ENCODE measurements around the gene BTBD18.

The BTBD18 gene

GRCh38 chr11:57776577-57777210 is 25.1 kb upstream of the BTBD18 start:
- POLR2A ChIA-PET, result interaction anchor here (0.5 kb wide), 1 partner anchor 74 kb away, joined by 6 read pairs; no protein-coding TSS in a partner anchor
- TF ChIP-seq, protein P1, sequence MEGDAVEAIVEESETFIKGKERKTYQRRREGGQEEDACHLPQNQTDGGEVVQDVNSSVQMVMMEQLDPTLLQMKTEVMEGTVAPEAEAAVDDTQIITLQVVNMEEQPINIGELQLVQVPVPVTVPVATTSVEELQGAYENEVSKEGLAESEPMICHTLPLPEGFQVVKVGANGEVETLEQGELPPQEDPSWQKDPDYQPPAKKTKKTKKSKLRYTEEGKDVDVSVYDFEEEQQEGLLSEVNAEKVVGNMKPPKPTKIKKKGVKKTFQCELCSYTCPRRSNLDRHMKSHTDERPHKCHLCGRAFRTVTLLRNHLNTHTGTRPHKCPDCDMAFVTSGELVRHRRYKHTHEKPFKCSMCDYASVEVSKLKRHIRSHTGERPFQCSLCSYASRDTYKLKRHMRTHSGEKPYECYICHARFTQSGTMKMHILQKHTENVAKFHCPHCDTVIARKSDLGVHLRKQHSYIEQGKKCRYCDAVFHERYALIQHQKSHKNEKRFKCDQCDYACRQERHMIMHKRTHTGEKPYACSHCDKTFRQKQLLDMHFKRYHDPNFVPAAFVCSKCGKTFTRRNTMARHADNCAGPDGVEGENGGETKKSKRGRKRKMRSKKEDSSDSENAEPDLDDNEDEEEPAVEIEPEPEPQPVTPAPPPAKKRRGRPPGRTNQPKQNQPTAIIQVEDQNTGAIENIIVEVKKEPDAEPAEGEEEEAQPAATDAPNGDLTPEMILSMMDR (IDR thresholded peaks at IDR 0.05; ENCODE audit: control extremely low read depth, extremely low read depth, low read depth, missing control alignments), result no peak
- DNase-seq (ENCODE audit: extremely low spot score), result no peak
- CTCF ChIA-PET, result interaction anchor here (0.7 to 3.9 kb wide), 3 partner anchors 11 to 17 kb away, joined by 3 to 23 read pairs (median 3); no protein-coding TSS in a partner anchor

DNA sequence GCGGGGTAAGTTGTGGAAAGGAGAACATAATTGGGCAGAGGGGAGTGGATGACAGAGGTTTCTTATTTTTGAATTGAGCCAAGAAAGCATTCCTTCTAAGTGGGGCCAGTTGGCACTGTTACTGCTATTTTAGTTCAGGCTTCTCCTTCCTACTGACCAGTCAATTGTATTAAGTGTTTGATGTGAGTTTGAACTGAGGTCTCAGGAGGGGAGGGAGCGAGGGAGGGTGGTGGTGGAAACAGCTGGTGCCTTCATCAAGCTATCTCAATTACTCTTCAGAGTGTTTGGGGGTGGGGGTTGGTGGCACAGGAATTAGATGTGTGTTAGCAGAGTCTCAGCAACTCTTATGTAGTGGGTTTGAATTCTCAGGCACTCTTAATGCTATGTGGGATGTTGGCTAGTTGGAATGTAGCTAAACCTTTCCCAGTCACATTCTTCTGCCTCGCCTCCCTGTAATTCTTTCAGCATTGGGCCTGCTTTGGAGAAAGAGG is 24.5 kb upstream of the BTBD18 start:
- DNase-seq (ENCODE audit: extremely low spot score), result no peak
- TF ChIP-seq, protein P1 (IDR thresholded peaks at IDR 0.05; ENCODE audit: control extremely low read depth, extremely low read depth, low read depth, missing control alignments), result no peak
- CTCF ChIA-PET, result interaction anchor here (0.7 to 1.4 kb wide), 2 partner anchors 10 to 16 kb away, joined by 3 read pairs; no protein-coding TSS in a partner anchor
- POLR2A ChIA-PET, result interaction anchor here (0.5 kb wide), 1 partner anchor 73 kb away, joined by 6 read pairs; no protein-coding TSS in a partner anchor

- ChIA-PET CTCF (interaction anchor here (0.7 kb wide), 1 partner anchor 10 kb away, joined by 3 read pairs; no protein-coding TSS in a partner anchor), POLR2A (no interaction called here)
- DNase-seq (ENCODE audit: extremely low spot score), result no peak
- TF ChIP-seq, protein P1 (IDR thresholded peaks at IDR 0.05; ENCODE audit: control extremely low read depth, extremely low read depth, low read depth, missing control alignments), result no peak
Measured at GRCh38 chr11:57775491-57775890, 23.9 kb upstream of the BTBD18 start.

DNA sequence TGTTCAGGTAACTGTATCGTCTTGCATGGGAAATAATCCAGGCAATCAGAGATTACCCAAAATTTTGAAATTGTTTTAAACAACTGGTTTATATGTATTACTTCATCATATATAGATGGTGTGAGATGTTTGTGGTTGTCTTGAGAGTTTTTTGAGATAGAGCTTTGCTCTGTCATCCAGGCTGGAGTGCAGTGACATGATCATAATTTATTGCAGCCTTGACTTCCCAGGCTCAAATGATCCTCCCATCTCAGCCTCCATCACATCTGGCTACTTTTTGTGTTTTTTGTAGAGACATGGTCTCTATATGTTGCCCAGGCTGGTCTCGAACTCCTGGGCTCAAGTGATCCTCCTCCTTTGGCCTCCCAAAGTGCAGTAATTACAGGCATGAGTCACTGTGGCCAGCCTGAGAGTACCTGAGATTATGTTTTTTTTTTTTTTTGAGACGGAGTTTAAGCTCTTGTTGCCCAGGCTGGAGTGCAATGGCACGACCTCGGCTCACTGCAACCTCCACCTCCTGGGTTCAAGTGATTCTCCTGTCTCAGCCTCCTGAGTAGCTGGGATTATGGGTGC is 21.5 kb upstream of the BTBD18 start:
- TF ChIP-seq, protein P1 (IDR thresholded peaks at IDR 0.05; ENCODE audit: control extremely low read depth, extremely low read depth, low read depth, missing control alignments), result no peak
- POLR2A ChIA-PET, result interaction anchor here (0.7 kb wide), 1 partner anchor 9 kb away, joined by 4 read pairs; no protein-coding TSS in a partner anchor
- CTCF ChIA-PET, result interaction anchor here (1.3 kb wide), 1 partner anchor 27 kb away, joined by 3 read pairs; no protein-coding TSS in a partner anchor
- DNase-seq (ENCODE audit: extremely low spot score), result no peak

DNA sequence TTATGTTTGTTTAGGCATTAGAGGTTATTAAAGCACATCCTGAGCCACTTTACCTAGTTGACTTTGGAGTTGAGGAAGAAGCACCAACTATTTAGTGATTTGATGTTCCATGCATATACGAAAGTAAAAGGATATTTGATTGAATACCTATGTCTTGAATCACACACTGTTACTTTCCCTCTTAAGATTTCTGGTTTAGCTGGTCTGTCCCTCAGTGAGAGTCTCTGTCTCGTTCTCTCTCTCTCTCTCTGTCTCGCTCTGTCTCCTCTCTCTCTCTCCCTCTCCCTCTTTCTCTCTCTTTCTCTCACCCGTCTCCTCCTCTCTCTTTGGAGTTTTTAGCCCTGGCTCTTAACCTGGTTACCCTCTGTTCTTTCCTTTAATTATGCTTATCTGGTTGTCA is 20.9 kb upstream of the BTBD18 start:
- TF ChIP-seq, protein P1 (IDR thresholded peaks at IDR 0.05; ENCODE audit: control extremely low read depth, extremely low read depth, low read depth, missing control alignments), result no peak
- no peak for DNase-seq (ENCODE audit: extremely low spot score)
- ChIA-PET CTCF (interaction anchor here (1.4 to 2.2 kb wide), 2 partner anchors 9 to 28 kb away, joined by 5 to 9 read pairs; no protein-coding TSS in a partner anchor), POLR2A (no interaction called here)

DNA sequence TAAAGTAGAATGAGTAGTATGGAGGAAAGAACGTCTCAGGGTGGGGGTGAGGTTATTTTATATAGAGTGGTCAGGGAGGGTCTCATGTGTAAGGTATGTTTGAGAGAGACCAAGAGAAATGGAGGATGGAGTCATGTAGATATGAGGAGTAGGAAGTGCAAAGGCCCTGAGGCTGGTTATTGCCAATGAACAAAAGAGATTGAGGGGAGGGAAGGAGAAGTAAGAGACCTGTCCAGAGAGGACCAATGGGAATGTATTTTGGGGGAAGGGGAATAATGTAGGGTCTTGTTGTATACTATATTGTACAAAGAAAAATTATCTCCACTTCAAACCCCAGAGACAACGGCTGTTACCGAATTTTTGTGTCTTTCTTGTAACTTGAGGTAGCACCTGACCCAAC is 19.7 kb upstream of the BTBD18 start:
- DNase-seq (ENCODE audit: extremely low spot score), result no peak
- POLR2A ChIA-PET, result no interaction called here
- TF ChIP-seq, protein P1 (IDR thresholded peaks at IDR 0.05; ENCODE audit: control extremely low read depth, extremely low read depth, low read depth, missing control alignments), result no peak
- CTCF ChIA-PET, result interaction anchor here (1.4 to 2.2 kb wide), 3 partner anchors 8 to 29 kb away, joined by 5 to 9 read pairs (median 5); partner anchors contain the start of gene CTNND1
